ENCODE measurements around the gene CYFIP2. TPM values are rescaled to one million over a fixed set of nuclear protein-coding genes. Genes with fewer than 3 reads are reported as not detected.

CYFIP2 gene
- total RNA-seq, 1 experiment from 2014 or later, result 45.1 TPM

DNA sequence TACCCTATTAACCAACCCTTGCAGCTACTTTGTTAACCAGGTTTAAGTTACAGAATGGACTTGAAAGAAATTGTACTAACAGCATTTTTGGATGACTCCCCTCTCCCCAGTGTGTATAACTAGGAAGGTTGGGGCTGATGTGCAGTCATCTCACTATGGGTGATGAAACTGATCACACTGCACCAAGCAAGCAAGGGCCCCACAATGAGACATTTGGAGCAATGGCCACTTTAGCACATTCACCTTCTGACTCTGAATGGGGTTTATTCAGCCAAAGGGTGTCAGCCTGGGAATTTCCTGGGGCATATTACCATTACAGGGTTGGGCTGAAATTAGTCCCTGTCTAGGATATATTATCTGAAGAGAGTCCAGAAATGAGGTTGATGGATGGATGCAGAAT, 18.7 kb upstream of the CYFIP2 start:
- H3K79me2 ChIP-seq (ENCODE audit: insufficient read depth, low read length), result no peaks in the 10 kb centered on the region
- ChIA-PET CTCF (no interaction called here), RAD21 (ENCODE audit: low non-redundant PET in 1 of 2, low total read pairs in 2 of 2, uncharacterized antibody in 2 of 2, unreplicated experiment in 2 of 2) (no interaction called here), POLR2A (no interaction called here)
- no peaks in the 10 kb centered on the region for H3K9me2 ChIP-seq (ENCODE audit: insufficient read depth)
- H2AFZ ChIP-seq (ENCODE audit: low read depth, low read length, poor library complexity, severe bottlenecking), result no peak overlapping the region
- H3K27me3 ChIP-seq (ENCODE audit: insufficient read depth, low read length), result no peaks in the 10 kb centered on the region
- H3K27ac ChIP-seq (ENCODE audit: low read depth, low read length), result no peak overlapping the region
- ATAC-seq (no peak), DNase-seq (ENCODE audit: low read depth, low spot score) (no peak)
- peaks cover 2 to 8% of the 10 kb centered on the region in 2 experiments; a peak in 3 of 4 replicates for H3K4me1 ChIP-seq (ENCODE audit: control insufficient read depth in 1 of 2, insufficient read depth in 2 of 2, low read length in 2 of 2)
- H3K36me3 ChIP-seq (ENCODE audit: control insufficient read depth in 1 of 2, insufficient read depth in 2 of 2, low read length in 2 of 2), result no peaks in the 10 kb centered on the region
- H3K4me3 ChIP-seq (replicated peaks in 1 of 2; ENCODE audit: low read depth in 1 of 2, low read length in 2 of 2), result no peak overlapping the region
- H3K9me3 ChIP-seq (ENCODE audit: control insufficient read depth in 1 of 2, insufficient read depth in 1 of 2, low read depth in 1 of 2, low read length in 2 of 2), result no peaks in the 10 kb centered on the region
- no peaks in the 10 kb centered on the region for H4K20me1 ChIP-seq (ENCODE audit: insufficient read depth)
- no peak overlapping the region for H3K9ac ChIP-seq (ENCODE audit: low read length)
- H3K4me2 ChIP-seq (ENCODE audit: low read length), result no peak overlapping the region
- intact Hi-C loops (cut with micrococcal nuclease), result no loop called here
- TF ChIP-seq SRF (IDR thresholded peaks at IDR 0.05; ENCODE audit: low read depth), result no peak
- TF ChIP-seq CEBPB (IDR thresholded peaks at IDR 0.05; ENCODE audit: low read depth), result no peak
- TF ChIP-seq RAD21 (IDR thresholded peaks at IDR 0.05; ENCODE audit: low read depth), result no peak
- no peak for TF ChIP-seq SIN3A (IDR thresholded peaks at IDR 0.05; ENCODE audit: low read depth)
- no peak for TF ChIP-seq POLR2A (IDR thresholded peaks at IDR 0.05; ENCODE audit: borderline replicate concordance, extremely low read depth, insufficient read depth, insufficient read length)
- no peak for TF ChIP-seq TCF7L2 (IDR thresholded peaks at IDR 0.05; ENCODE audit: borderline replicate concordance, extremely low read depth, insufficient read depth, insufficient read length)
- TF ChIP-seq CBX3 (IDR thresholded peaks at IDR 0.05; ENCODE audit: low read depth), result no peak
- no peak for TF ChIP-seq FOSL1 (IDR thresholded peaks at IDR 0.05; ENCODE audit: low read depth)
- TF ChIP-seq ZFX (IDR thresholded peaks at IDR 0.05), result no peak
- no TSS peak for BruUV-seq (replicated peaks)

DNA sequence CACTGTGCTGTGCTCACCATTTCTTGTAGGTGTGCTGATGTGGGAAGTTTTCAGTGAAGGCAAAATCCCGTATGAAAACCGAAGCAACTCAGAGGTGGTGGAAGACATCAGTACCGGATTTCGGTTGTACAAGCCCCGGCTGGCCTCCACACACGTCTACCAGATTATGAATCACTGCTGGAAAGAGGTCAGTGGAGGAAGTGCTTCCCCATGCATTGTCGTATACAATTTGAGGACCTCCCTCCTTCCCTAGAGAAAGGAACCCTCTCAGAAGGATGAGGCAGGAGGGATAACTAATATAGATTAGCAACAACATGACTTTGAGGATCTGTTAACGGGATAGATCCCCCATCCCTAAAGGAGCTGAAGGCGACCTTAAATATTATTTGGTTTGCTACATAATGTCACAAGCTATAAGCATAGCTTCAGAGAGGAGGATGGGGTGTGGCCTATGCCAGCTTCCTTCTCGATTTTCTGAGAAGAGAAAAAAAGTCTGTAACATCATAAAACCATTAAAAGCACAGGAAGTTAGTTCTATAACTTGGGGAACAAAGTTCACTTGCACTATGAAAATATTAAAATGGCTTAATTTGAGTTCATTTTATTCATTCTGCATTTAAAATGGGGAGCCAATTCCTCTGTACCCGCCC, 17.0 kb upstream of the CYFIP2 start:
- Histone ChIP-seq H3K36me3 (ENCODE audit: control insufficient read depth in 1 of 2, insufficient read depth in 2 of 2, low read length in 2 of 2) (no peaks in the 10 kb centered on the region), H2AFZ (ENCODE audit: low read depth, low read length, poor library complexity, severe bottlenecking) (no peak overlapping the region), H3K27me3 (ENCODE audit: insufficient read depth, low read length) (no peaks in the 10 kb centered on the region), H3K27ac (ENCODE audit: low read depth, low read length) (no peak overlapping the region), H4K20me1 (ENCODE audit: insufficient read depth) (no peaks in the 10 kb centered on the region), H3K79me2 (ENCODE audit: insufficient read depth, low read length) (no peaks in the 10 kb centered on the region), H3K9me2 (ENCODE audit: insufficient read depth) (no peaks in the 10 kb centered on the region), H3K9me3 (ENCODE audit: control insufficient read depth in 1 of 2, insufficient read depth in 1 of 2, low read depth in 1 of 2, low read length in 2 of 2) (no peaks in the 10 kb centered on the region), H3K4me3 (replicated peaks in 1 of 2; ENCODE audit: low read depth in 1 of 2, low read length in 2 of 2) (no peak overlapping the region), H3K4me2 (ENCODE audit: low read length) (no peak overlapping the region), H3K4me1 (ENCODE audit: control insufficient read depth in 1 of 2, insufficient read depth in 2 of 2, low read length in 2 of 2) (peaks cover 2 to 8% of the 10 kb centered on the region in 2 experiments; a peak in 3 of 4 replicates), H3K9ac (ENCODE audit: low read length) (no peak overlapping the region)
- RAD21 ChIA-PET (ENCODE audit: low non-redundant PET in 1 of 2, low total read pairs in 2 of 2, uncharacterized antibody in 2 of 2, unreplicated experiment in 2 of 2), result no interaction called here
- TF ChIP-seq MAX (IDR thresholded peaks at IDR 0.05), result no peak
- TF ChIP-seq ELF1 (IDR thresholded peaks at IDR 0.05; ENCODE audit: borderline replicate concordance, low read depth), result no peak
- no peak for TF ChIP-seq ZNF274 (IDR thresholded peaks at IDR 0.05; ENCODE audit: low read depth, low read length)
- no peak for TF ChIP-seq JUND (IDR thresholded peaks at IDR 0.05)
- TF ChIP-seq SIN3A (IDR thresholded peaks at IDR 0.05; ENCODE audit: low read depth), result no peak
- no peak for TF ChIP-seq POLR2AphosphoS5 (IDR thresholded peaks at IDR 0.05; ENCODE audit: low read depth, low read length)
- TF ChIP-seq, protein P1, sequence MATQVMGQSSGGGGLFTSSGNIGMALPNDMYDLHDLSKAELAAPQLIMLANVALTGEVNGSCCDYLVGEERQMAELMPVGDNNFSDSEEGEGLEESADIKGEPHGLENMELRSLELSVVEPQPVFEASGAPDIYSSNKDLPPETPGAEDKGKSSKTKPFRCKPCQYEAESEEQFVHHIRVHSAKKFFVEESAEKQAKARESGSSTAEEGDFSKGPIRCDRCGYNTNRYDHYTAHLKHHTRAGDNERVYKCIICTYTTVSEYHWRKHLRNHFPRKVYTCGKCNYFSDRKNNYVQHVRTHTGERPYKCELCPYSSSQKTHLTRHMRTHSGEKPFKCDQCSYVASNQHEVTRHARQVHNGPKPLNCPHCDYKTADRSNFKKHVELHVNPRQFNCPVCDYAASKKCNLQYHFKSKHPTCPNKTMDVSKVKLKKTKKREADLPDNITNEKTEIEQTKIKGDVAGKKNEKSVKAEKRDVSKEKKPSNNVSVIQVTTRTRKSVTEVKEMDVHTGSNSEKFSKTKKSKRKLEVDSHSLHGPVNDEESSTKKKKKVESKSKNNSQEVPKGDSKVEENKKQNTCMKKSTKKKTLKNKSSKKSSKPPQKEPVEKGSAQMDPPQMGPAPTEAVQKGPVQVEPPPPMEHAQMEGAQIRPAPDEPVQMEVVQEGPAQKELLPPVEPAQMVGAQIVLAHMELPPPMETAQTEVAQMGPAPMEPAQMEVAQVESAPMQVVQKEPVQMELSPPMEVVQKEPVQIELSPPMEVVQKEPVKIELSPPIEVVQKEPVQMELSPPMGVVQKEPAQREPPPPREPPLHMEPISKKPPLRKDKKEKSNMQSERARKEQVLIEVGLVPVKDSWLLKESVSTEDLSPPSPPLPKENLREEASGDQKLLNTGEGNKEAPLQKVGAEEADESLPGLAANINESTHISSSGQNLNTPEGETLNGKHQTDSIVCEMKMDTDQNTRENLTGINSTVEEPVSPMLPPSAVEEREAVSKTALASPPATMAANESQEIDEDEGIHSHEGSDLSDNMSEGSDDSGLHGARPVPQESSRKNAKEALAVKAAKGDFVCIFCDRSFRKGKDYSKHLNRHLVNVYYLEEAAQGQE (IDR thresholded peaks at IDR 0.05; ENCODE audit: low read depth), result no peak
- no peak for TF ChIP-seq ZFX (IDR thresholded peaks at IDR 0.05)
- TF ChIP-seq EGR1 (IDR thresholded peaks at IDR 0.05; ENCODE audit: low read depth), result no peak
- TF ChIP-seq FOSL1 (IDR thresholded peaks at IDR 0.05; ENCODE audit: low read depth), result no peak
- POLR2A ChIA-PET, result no interaction called here
- intact Hi-C loops (cut with micrococcal nuclease), result no loop called here
- ATAC-seq, result no peak
- no TSS peak for BruUV-seq (replicated peaks)
- DNase-seq (ENCODE audit: low read depth, low spot score), result no peak
- CTCF ChIA-PET, result no interaction called here

Measured in HCT116 (cell line).